B cell (primary cell): ENCODE data around the gene ZFYVE16. TPM values are rescaled to one million over a fixed set of nuclear protein-coding genes. Genes with fewer than 3 reads are reported as not detected.

Experiments
- ATAC-seq: fragments of 200-7000 bp; cut with Tn5 transposase; one replicate; pipeline ENCODE4 v1.10.0; 2021; ENCODE audit warnings: low read depth, mild to moderate bottlenecking, moderate number of reproducible peaks, moderate library complexity
- CTCF ChIA-PET: fragments of 350-600 bp; sonication (Branson Sonifier 250); formaldehyde crosslinking; loops from one replicate; lab custom pipeline; 2021; ENCODE audit warnings: antibody characterized with exemption, inconsistent platforms; lab: Charles Lee
- POLR2A ChIA-PET: fragments of 350-600 bp; sonication (Branson Sonifier 250); formaldehyde crosslinking; loops from one replicate; lab custom pipeline; 2021; ENCODE audit warnings: antibody characterized with exemption; lab: Charles Lee
- DNase-seq: peaks from one replicate; pipeline ENCODE4 v3.0.0; 2013
- H2AFZ ChIP-seq: 2 replicates; pipeline ENCODE4 v1.6.1; 2012; ENCODE audit warnings: mild to moderate bottlenecking, low read depth, low read length; ENCODE audit not compliant: insufficient read depth, poor library complexity, severe bottlenecking
- H3K27ac ChIP-seq, 2 donors: 1 replicate in 1 of 2; 2 replicates in 1 of 2; pipeline ENCODE4 v1.5.1; 2012 to 2013; ENCODE audit warnings: low read length in 2 of 2, mild to moderate bottlenecking in 2 of 2, moderate library complexity in 1 of 2
- H3K27me3 ChIP-seq, 4 experiments: fragments of 200-600 bp in 1 of 4; sonication (generic) in 1 of 4; replicated peaks in 1 of 4; 1 replicate in 2 of 4; 2 replicates in 2 of 4; pipeline versions ENCODE4 v1.6.1 to v1.7.0; 2013 to 2016; ENCODE audit warnings: low read length in 3 of 4, mild to moderate bottlenecking in 2 of 4, mixed read lengths in 1 of 4, moderate library complexity in 1 of 4; ENCODE audit not compliant: insufficient read depth in 4 of 4, control insufficient read depth in 3 of 4; ENCODE audit errors: control extremely low read depth in 1 of 4
- H3K36me3 ChIP-seq, 2 experiments: replicated peaks in 1 of 2; 1 replicate in 1 of 2; 2 replicates in 1 of 2; pipeline versions ENCODE4 v1.6.1 to v1.7.1; 2013; ENCODE audit warnings: low read length in 1 of 2; ENCODE audit not compliant: insufficient read depth in 2 of 2, control insufficient read depth in 1 of 2; ENCODE audit errors: control extremely low read depth in 1 of 2, extremely low read depth in 1 of 2
- H3K4me1 ChIP-seq, 2 donors: fragments of 200-600 bp in 1 of 2; sonication (generic) in 1 of 2; 1 replicate in 1 of 2; 2 replicates in 1 of 2; pipeline versions ENCODE4 v1.5.1 to v1.6.1; 2013 to 2017; ENCODE audit warnings: low read length in 2 of 2; ENCODE audit not compliant: control insufficient read depth in 2 of 2, insufficient read depth in 2 of 2
- H3K4me2 ChIP-seq: replicated peaks from 2 replicates; pipeline ENCODE3; 2012; ENCODE audit warnings: mild to moderate bottlenecking, low read depth, low read length; ENCODE audit not compliant: poor library complexity, severe bottlenecking
- H3K4me3 ChIP-seq, 5 experiments: fragments of 200-600 bp in 1 of 5; sonication (generic) in 1 of 5; 1 replicate in 3 of 5; 2 replicates in 2 of 5; pipeline versions ENCODE4 v1.5.1 to v1.7.0; 2011 to 2016; ENCODE audit warnings: low read length in 4 of 5, mild to moderate bottlenecking in 4 of 5, low read depth in 2 of 5, control low read depth in 1 of 5, moderate library complexity in 1 of 5; ENCODE audit not compliant: insufficient read depth in 1 of 5; ENCODE audit errors: control extremely low read depth in 1 of 5, extremely low read depth in 1 of 5
- H3K79me2 ChIP-seq: fragments of 200-600 bp; sonication (generic); one replicate; pipeline ENCODE4 v1.6.0; 2016; ENCODE audit warnings: low read length; ENCODE audit not compliant: control insufficient read depth, insufficient read depth
- H3K9ac ChIP-seq: fragments of 200-600 bp; sonication (generic); 2 replicates; pipeline ENCODE4 v1.6.1; 2017; ENCODE audit warnings: mild to moderate bottlenecking, low read length, moderate library complexity
- H3K9me3 ChIP-seq, 3 donors: one replicate each; pipeline versions ENCODE4 v1.6.1 to v1.7.1; 2013; ENCODE audit warnings: low read length in 2 of 3; ENCODE audit not compliant: control insufficient read depth in 2 of 3, insufficient read depth in 1 of 3; ENCODE audit errors: control extremely low read depth in 1 of 3
- H4K20me1 ChIP-seq: 2 replicates; pipeline ENCODE4 v1.6.0; 2012; ENCODE audit warnings: mild to moderate bottlenecking, low read length; ENCODE audit not compliant: insufficient read depth, control insufficient read depth, poor library complexity, severe bottlenecking
- H3K27ac Mint-ChIP-seq: one replicate; pipeline ENCODE4 v1.8.0; 2021; ENCODE audit warnings: mixed read lengths
- H3K27me3 Mint-ChIP-seq: one replicate; pipeline ENCODE4 v1.8.0; 2021; ENCODE audit warnings: mixed read lengths
- H3K4me1 Mint-ChIP-seq: one replicate; pipeline ENCODE4 v1.8.0; 2021; ENCODE audit warnings: mixed read lengths
- H3K4me3 Mint-ChIP-seq: one replicate; pipeline ENCODE4 v1.8.0; 2021; ENCODE audit warnings: mixed read lengths
- H3K9me3 Mint-ChIP-seq: one replicate; pipeline ENCODE4 v1.8.0; 2022; ENCODE audit warnings: mixed read lengths; ENCODE audit not compliant: insufficient read depth
- CTCF ChIP-seq: fragments of 200-600 bp; IDR thresholded peaks from one replicate; pipeline ENCODE4 v1.8.0; 2022; ENCODE audit warnings: antibody characterized with exemption, mild to moderate bottlenecking
- EZH2 ChIP-seq: IDR thresholded peaks from 2 replicates; pipeline ENCODE4 v1.6.1; 2012; ENCODE audit warnings: borderline replicate concordance, low read depth, mild to moderate bottlenecking, moderate library complexity, low read length; ENCODE audit not compliant: insufficient read depth, poor library complexity, severe bottlenecking
- WGBS: methylation state at CpG from one replicate; pipeline ENCODE4 v1.1.5; 2013; ENCODE audit warnings: missing lambda C conversion rate; ENCODE audit not compliant: insufficient coverage; 5-methylcytosine and 5-hydroxymethylcytosine counted together
- intact Hi-C: fragments of 100-400 bp; cut with micrococcal nuclease; formaldehyde crosslinking; loops from one replicate; pipeline ENCODE4 v1.10.0; 2022
- polyA plus RNA-seq: library from polyadenylated mRNA; depleted of rRNA; stranded (reverse); fragments of >200 nt; gene quantifications from 2 replicates; pipeline ENCODE4 v1.2.3, GENCODE V29; 2012
- total RNA-seq, 2 donors: library from RNA; stranded (reverse); fragments of 120-200 nt in 1 of 2; gene quantifications; 1 replicate in 1 of 2; 2 replicates in 1 of 2; pipeline versions ENCODE4 v1.2.3 to v1.2.4, GENCODE V29; 2013 to 2022

ZFYVE16 gene
- total and polyA plus RNA-seq, 2 donors (not counting 1 experiment from before 2014, with no cell fraction given): 4.7 to 38.3 TPM

- no peaks in the 10 kb centered on the region for H3K4me1 ChIP-seq
- no peaks in the 10 kb centered on the region for H4K20me1 ChIP-seq
- CTCF ChIA-PET: interaction anchor here (1.6 kb wide), 1 partner anchor 13 kb away, joined by 3 read pairs; no protein-coding TSS in a partner anchor
- no peak for DNase-seq
- H3K9ac ChIP-seq: no peak overlapping the region
- intact Hi-C loops: loop anchor here (5.0 kb wide), 1 partner anchor 192 kb away; no protein-coding TSS in a partner anchor
- H3K27ac Mint-ChIP-seq: no peak overlapping the region
- peaks cover 3 to 25% (median 16%) of the 10 kb centered on the region in 3 donors for H3K9me3 ChIP-seq
- peaks cover 17% of the 10 kb centered on the region for H3K9me3 Mint-ChIP-seq
- TF ChIP-seq EZH2 (no peak), CTCF (no peak)
- H3K79me2 ChIP-seq: no peaks in the 10 kb centered on the region
- WGBS: 100% methylated on average over 2 of the region's 2 CpGs
- H3K27me3 ChIP-seq: peaks cover 0 to 1% (median 0%) of the 10 kb centered on the region in 4 experiments
- no peak overlapping the region for H3K4me2 ChIP-seq
- peaks cover 9% of the 10 kb centered on the region for H3K27me3 Mint-ChIP-seq
- no peak overlapping the region for H3K4me3 ChIP-seq
- H3K36me3 ChIP-seq: peaks cover 0 to 3% of the 10 kb centered on the region in 2 experiments
- H3K4me1 Mint-ChIP-seq: no peaks in the 10 kb centered on the region
- H2AFZ ChIP-seq: no peak overlapping the region
- no peak for ATAC-seq
- POLR2A ChIA-PET: no interaction called here
- H3K4me3 Mint-ChIP-seq: no peak overlapping the region
- no peak overlapping the region for H3K27ac ChIP-seq
These were observed 72.5 kb downstream of the ZFYVE16 start for GRCh38 chr5:80480354-80480753.

GRCh38 chr5:80481019-80481893 lies 73.4 kb downstream of the ZFYVE16 start:
- intact Hi-C loops: loop anchor here (5.0 kb wide), 1 partner anchor 191 kb away; no protein-coding TSS in a partner anchor
- Histone ChIP-seq H3K9me3 (peaks cover 3 to 25% (median 16%) of the 10 kb centered on the region in 3 donors), H3K79me2 (no peaks in the 10 kb centered on the region), H3K27me3 (peaks cover 0 to 5% (median 0%) of the 10 kb centered on the region in 4 experiments), H4K20me1 (no peaks in the 10 kb centered on the region), H3K27ac (no peak overlapping the region), H3K36me3 (no peaks in the 10 kb centered on the region), H3K4me1 (no peaks in the 10 kb centered on the region), H3K9ac (no peak overlapping the region), H3K4me2 (no peak overlapping the region), H2AFZ (no peak overlapping the region), H3K4me3 (no peak overlapping the region)
- WGBS: 89% methylated on average over 2 of the region's 3 CpGs
- no peak overlapping the region for H3K4me3 Mint-ChIP-seq
- H3K27me3 Mint-ChIP-seq: peaks cover 12% of the 10 kb centered on the region
- CTCF ChIA-PET: interaction anchor here (1.6 to 2.1 kb wide), 2 partner anchors 12 to 191 kb away, joined by 3 to 7 read pairs; no protein-coding TSS in a partner anchor
- H3K4me1 Mint-ChIP-seq: no peaks in the 10 kb centered on the region
- ATAC-seq: peak; percentile 43
- H3K9me3 Mint-ChIP-seq: peaks cover 17% of the 10 kb centered on the region
- peak; percentile 12 for DNase-seq
- POLR2A ChIA-PET: no interaction called here
- H3K27ac Mint-ChIP-seq: no peak overlapping the region
- TF ChIP-seq EZH2 (no peak), CTCF (peak; percentile 26)
